HepG2 (cell line): ENCODE data around the gene ANKRD49. TPM values are rescaled to one million over a fixed set of nuclear protein-coding genes. Genes with fewer than 3 reads are reported as not detected.
A peak's percentile ranks its signal among the peaks of the same experiment; 100 is the strongest.

ENCODE experiments used
- BCL6 ChIP-seq: IDR thresholded peaks from 2 replicates; pipeline ENCODE4 v1.6.1; 2016; ENCODE audit warnings: missing genetic modification reagents, missing compliant biosample characterization
- CBX5 ChIP-seq: sonication (generic); formaldehyde crosslinking; IDR thresholded peaks from 2 replicates; pipeline ENCODE4 v1.4.0; 2020; ENCODE audit warnings: missing genetic modification reagents, borderline replicate concordance
- CSRNP2 ChIP-seq: sonication (generic); formaldehyde crosslinking; conservative IDR thresholded peaks from 2 replicates; pipeline ENCODE4 v1.8.0; 2022; ENCODE audit warnings: low read depth, missing genetic modification reagents
- E2F5 ChIP-seq: sonication (generic); formaldehyde crosslinking; conservative IDR thresholded peaks from 2 replicates; pipeline ENCODE4 v1.4.0; 2020; ENCODE audit warnings: missing genetic modification reagents
- FOXK2 ChIP-seq: fragments of 450-650 bp; IDR thresholded peaks from 2 replicates; pipeline ENCODE4 v1.6.1; 2016
- GATAD2A ChIP-seq: IDR thresholded peaks from 2 replicates; pipeline ENCODE4 v1.6.1; 2016
- GTF3A ChIP-seq: sonication (generic); formaldehyde crosslinking; conservative IDR thresholded peaks from 2 replicates; pipeline ENCODE4 v1.4.0; 2020; ENCODE audit warnings: mild to moderate bottlenecking, missing genetic modification reagents
- KMT2A ChIP-seq: sonication (generic); formaldehyde crosslinking; IDR thresholded peaks from 2 replicates; pipeline ENCODE4 v1.4.0; 2020; ENCODE audit warnings: missing genetic modification reagents
- MZF1 ChIP-seq: sonication (generic); formaldehyde crosslinking; IDR thresholded peaks from 2 replicates; pipeline ENCODE4 v1.8.1; 2023; ENCODE audit warnings: mild to moderate bottlenecking, missing genetic modification reagents, borderline replicate concordance
- PPARG ChIP-seq: conservative IDR thresholded peaks from 2 replicates; pipeline ENCODE4 v1.6.1; 2016; ENCODE audit warnings: missing biosample characterization, missing genetic modification reagents
- RNF219 ChIP-seq: sonication (generic); formaldehyde crosslinking; IDR thresholded peaks from 2 replicates; pipeline ENCODE4 v1.5.0; 2020; ENCODE audit warnings: mild to moderate bottlenecking, missing genetic modification reagents
- SNRNP70 ChIP-seq: fragments of 200-400 bp; formaldehyde crosslinking; IDR thresholded peaks from 2 replicates; pipeline ENCODE4 v1.6.1; 2017; ENCODE audit warnings: mild to moderate bottlenecking, low read depth, low read length, moderate library complexity
- SOX13 ChIP-seq, 3 experiments: fragments of 450-650 bp in 1 of 3; sonication (generic) in 1 of 3; formaldehyde crosslinking in 1 of 3; IDR thresholded peaks in 2 of 3; conservative IDR thresholded peaks in 1 of 3; 2 replicates each; pipeline versions ENCODE4 v1.5.0 to v1.6.1; 2016 to 2020; ENCODE audit warnings: antibody characterized with exemption in 1 of 3, mild to moderate bottlenecking in 1 of 3, missing compliant biosample characterization in 1 of 3, missing genetic modification reagents in 1 of 3, moderate library complexity in 1 of 3
- TFE3 ChIP-seq: IDR thresholded peaks from 2 replicates; pipeline ENCODE4 v1.6.1; 2016
- ZNF142 ChIP-seq: sonication (generic); formaldehyde crosslinking; IDR thresholded peaks from 2 replicates; pipeline ENCODE4 v1.4.0; 2020; ENCODE audit warnings: missing genetic modification reagents
- ZNF484 ChIP-seq: sonication (generic); formaldehyde crosslinking; IDR thresholded peaks from 2 replicates; pipeline ENCODE4 v1.5.1; 2020; ENCODE audit warnings: mild to moderate bottlenecking, low read depth, missing genetic modification reagents, borderline replicate concordance
- ZNF563 ChIP-seq: sonication (generic); formaldehyde crosslinking; IDR thresholded peaks from 2 replicates; pipeline ENCODE4 v1.8.0; 2022; ENCODE audit warnings: mild to moderate bottlenecking, moderate library complexity, missing genetic modification reagents
- ZNF589 ChIP-seq: sonication (generic); formaldehyde crosslinking; conservative IDR thresholded peaks from 2 replicates; pipeline ENCODE4 v1.8.0; 2022; ENCODE audit warnings: mild to moderate bottlenecking, moderate library complexity, missing genetic modification reagents
- polyA plus RNA-seq, 8 experiments: library from polyadenylated mRNA; depleted of rRNA in 3 of 8; stranded (reverse) in 7 of 8; unstranded in 1 of 8; fragments of >200 nt; fragmentation: Illumina TruSeq in 4 of 8; extraction: Trizol in 4 of 8; gene quantifications; 2 replicates each; pipeline versions ENCODE4 v1.2.1 to v1.2.3, GENCODE V29; 2011 to 2016; ENCODE audit warnings: low read depth in 4 of 8, missing spikeins in 1 of 8, mixed read lengths in 1 of 8; ENCODE audit not compliant: insufficient read depth in 1 of 8
- total RNA-seq, 5 experiments: library from RNA; depleted of rRNA; stranded (reverse); fragments of >200 nt; fragmentation: Illumina TruSeq; extraction: Trizol; gene quantifications; 2 replicates each; pipeline ENCODE4 v1.2.3, GENCODE V29; 2016; ENCODE audit warnings: low read depth in 1 of 5

Gene ANKRD49
- total and polyA plus RNA-seq, 2 of the 13 experiments (the other 11 are each of a cell fraction or from before 2014, with no cell fraction given), result 14.2 to 14.3 TPM

GRCh38 chr11:94449437-94449836, 44.3 kb upstream of the ANKRD49 start (continued):
- TF ChIP-seq BCL6 (CRISPR knock-in tag), result no peak
- no peak for TF ChIP-seq ZNF142 (CRISPR knock-in tag)
- TF ChIP-seq SOX13 (IDR thresholded peaks at IDR 0.05), result no peak; the same call in 1 of the 2 replicates
- TF ChIP-seq SOX13 (CRISPR knock-in tag; conservative IDR thresholded peaks at IDR 0.05 in 1 of 2, IDR thresholded peaks at IDR 0.05 in 1 of 2), result peak in 1 of 2 experiments; percentile 59; a peak in 1 of 4 replicates
- no peak for TF ChIP-seq ZNF484
- no peak for TF ChIP-seq MZF1
- no peak for TF ChIP-seq ZNF589
- no peak for TF ChIP-seq SNRNP70
- 0 out of 2 replicates have a peak, but pooled peaks have one; percentile 25 for TF ChIP-seq GATAD2A (CRISPR knock-in tag)
- no peak for TF ChIP-seq PPARG (CRISPR knock-in tag)
- no peak for TF ChIP-seq GTF3A (CRISPR knock-in tag)
- TF ChIP-seq E2F5, result no peak
- TF ChIP-seq CBX5 (CRISPR knock-in tag), result no peak
- TF ChIP-seq ZNF563 (CRISPR knock-in tag), result no peak
- no peak for TF ChIP-seq CSRNP2 (CRISPR knock-in tag)
- TF ChIP-seq KMT2A (CRISPR knock-in tag), result no peak
- no peak for TF ChIP-seq RNF219 (CRISPR knock-in tag)
- 0 out of 2 replicates have a peak, but pooled peaks have one; percentile 42 for TF ChIP-seq TFE3 (CRISPR knock-in tag)
- TF ChIP-seq FOXK2, result 0 out of 2 replicates have a peak, but pooled peaks have one; percentile 33
